ENCODE measurements around the gene ATF6.
A peak's percentile ranks its signal among the peaks of the same experiment; 100 is the strongest.

The ATF6 gene

GRCh38 chr1:161738627-161739287, 27.4 kb upstream of the ATF6 start:
- DNase-seq (ENCODE audit: low spot score): peak; percentile 67

DNA sequence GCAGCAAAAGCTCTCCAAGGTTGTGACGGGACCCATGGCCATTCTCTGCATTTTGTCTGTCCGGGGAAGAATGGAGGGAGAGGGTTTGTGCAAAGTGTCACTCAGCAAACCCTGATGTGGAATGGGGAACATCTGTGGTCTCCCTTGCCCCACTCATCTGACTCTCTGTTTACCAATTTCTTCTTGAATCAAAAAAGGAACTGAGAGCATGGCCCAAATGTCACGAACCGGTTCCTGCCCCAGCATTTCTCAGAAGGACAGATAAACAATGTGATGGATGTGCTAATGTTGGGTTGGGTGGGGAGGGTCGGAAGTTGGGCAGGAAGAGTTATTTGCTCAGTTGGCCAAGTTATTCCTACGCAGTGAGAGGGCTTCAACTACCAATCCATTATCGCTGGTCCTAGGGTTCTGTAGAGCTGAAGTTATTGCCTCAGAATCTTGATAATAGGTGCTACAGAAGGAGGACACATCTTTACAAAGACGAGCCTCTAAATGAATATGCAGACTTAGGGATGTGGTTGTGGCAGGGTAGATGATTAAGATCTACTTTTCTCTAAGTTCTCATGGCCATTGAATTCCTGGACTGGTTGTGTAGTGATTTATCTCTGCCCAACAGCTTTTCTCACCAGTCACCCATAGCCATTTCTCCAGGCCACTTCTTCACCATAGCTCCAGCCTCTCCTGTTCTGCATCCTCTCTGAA, 26.1 kb upstream of the ATF6 start:
- TF ChIP-seq, protein P1, sequence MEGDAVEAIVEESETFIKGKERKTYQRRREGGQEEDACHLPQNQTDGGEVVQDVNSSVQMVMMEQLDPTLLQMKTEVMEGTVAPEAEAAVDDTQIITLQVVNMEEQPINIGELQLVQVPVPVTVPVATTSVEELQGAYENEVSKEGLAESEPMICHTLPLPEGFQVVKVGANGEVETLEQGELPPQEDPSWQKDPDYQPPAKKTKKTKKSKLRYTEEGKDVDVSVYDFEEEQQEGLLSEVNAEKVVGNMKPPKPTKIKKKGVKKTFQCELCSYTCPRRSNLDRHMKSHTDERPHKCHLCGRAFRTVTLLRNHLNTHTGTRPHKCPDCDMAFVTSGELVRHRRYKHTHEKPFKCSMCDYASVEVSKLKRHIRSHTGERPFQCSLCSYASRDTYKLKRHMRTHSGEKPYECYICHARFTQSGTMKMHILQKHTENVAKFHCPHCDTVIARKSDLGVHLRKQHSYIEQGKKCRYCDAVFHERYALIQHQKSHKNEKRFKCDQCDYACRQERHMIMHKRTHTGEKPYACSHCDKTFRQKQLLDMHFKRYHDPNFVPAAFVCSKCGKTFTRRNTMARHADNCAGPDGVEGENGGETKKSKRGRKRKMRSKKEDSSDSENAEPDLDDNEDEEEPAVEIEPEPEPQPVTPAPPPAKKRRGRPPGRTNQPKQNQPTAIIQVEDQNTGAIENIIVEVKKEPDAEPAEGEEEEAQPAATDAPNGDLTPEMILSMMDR (IDR thresholded peaks at IDR 0.05; ENCODE audit: extremely low read depth, missing control alignments): no peak
- no peak for DNase-seq (ENCODE audit: low spot score)

More at GRCh38 chr1:161738627-161739287, 27.4 kb upstream of the ATF6 start:
- TF ChIP-seq, protein P1 (IDR thresholded peaks at IDR 0.05; ENCODE audit: extremely low read depth, missing control alignments): peak; percentile 40

GRCh38 chr1:161740921-161741320, 25.2 kb upstream of the ATF6 start:
- TF ChIP-seq, protein P1 (IDR thresholded peaks at IDR 0.05; ENCODE audit: extremely low read depth, missing control alignments): no peak
- DNase-seq (ENCODE audit: low spot score): no peak

GRCh38 chr1:161743231-161743630, 22.9 kb upstream of the ATF6 start:
- TF ChIP-seq, protein P1 (IDR thresholded peaks at IDR 0.05; ENCODE audit: extremely low read depth, missing control alignments): no peak
- no peak for DNase-seq (ENCODE audit: low spot score)

- TF ChIP-seq, protein P1 (IDR thresholded peaks at IDR 0.05; ENCODE audit: extremely low read depth, missing control alignments): no peak
- DNase-seq (ENCODE audit: low spot score): no peak
Measured at GRCh38 chr1:161747801-161748200, 18.3 kb upstream of the ATF6 start.

DNA sequence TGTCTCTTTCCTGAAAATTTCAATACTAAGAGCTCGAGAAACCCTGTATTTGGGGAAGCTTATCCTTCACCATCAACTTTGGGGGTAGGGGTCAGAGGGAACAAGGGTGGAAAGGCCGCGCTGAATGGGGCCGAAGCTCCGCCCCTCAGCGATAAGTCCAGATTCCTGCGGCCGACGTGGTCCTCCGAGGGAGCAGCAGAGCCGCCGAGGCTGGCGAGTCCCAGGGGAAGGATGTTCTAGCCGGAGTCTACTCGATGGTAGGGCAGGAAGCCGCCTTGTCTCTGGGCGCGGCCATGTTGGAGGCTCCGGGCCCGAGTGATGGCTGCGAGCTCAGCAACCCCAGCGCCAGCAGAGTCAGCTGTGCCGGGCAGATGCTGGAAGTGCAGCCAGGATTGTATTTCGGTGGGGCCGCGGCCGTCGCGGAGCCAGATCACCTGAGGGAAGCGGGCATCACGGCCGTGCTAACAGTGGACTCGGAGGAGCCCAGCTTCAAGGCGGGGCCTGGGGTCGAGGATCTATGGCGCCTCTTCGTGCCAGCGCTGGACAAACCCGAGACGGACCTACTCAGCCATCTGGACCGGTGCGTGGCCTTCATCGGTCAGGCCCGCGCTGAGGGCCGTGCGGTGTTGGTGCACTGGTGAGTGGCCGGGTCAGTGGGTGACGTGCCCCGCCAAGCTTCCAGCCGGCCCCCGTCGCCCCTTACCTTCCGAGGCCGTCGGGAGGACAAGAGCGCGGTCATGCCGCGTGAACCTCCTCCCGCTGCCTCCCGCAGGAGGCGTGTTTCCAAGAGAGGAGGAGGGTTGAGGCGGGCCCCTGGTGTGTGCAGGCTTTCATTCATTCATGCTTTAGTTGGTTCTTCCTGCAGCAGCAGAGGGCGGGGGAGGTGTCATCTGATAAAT, 16.4 kb upstream of the ATF6 start, which contains the start of gene DUSP12:
Gene DUSP12 (plus strand): TSS at position 278 of the 899 bp plus-strand sequence. CDS start 16 bp downstream, at position 294.
- DNase-seq (ENCODE audit: low spot score): peak; percentile 83
- TF ChIP-seq, protein P1 (IDR thresholded peaks at IDR 0.05; ENCODE audit: extremely low read depth, missing control alignments): peak; percentile 37

Measured in GM20000 (cell line).